CD4-positive, alpha-beta T cell treated with Interleukin-6 for 4 hours (primary cell): ENCODE data around the gene HELZ.
"Not testable (repeated sequence)": the region's sequence is repeated elsewhere in the genome, so short reads cannot be mapped to it uniquely, and the experiment has no call there.

Source experiments
- DNase-seq: peaks from one replicate; pipeline ENCODE4 v3.0.0-alpha.2; 2020; ENCODE audit warnings: mixed read lengths

The HELZ gene

DNA sequence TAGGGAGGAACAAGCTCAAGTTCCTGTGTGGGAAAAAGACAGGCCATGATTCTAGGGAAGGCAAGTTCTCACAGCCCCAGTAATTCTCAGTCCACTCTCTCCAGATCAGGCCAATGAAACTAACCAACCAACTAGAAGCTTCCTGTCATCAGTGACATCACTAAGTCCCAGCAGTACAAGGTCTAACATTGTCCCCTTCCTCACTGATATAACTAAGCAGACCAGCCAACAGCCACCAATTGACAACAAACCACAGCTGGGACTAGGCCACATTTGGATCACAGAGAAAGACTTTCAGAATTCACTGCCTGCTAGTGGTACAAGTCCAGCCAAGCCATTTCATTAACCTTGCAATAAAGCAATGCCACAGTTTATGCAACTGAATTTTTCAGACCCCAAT lies 106.6 kb downstream of the HELZ start:
- DNase-seq: no peak

DNA sequence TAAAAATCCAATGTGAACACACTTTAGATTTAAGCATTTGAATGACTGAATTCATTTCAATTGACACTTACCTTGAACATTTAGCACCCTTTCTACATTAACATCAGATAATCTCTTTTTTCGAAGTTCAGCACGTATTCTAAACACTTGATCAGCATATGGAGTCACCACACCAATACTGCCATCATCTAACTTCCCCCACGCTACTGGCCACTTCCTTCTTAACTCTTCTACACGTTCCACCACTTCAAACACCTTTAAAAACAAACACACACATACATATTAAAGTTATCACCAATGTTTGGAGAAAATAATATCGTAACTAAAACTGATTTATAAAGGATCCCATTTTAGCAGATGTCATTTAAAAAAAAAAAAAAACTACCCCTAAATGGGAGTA lies 107.1 kb downstream of the HELZ start:
- DNase-seq: no peak

DNA sequence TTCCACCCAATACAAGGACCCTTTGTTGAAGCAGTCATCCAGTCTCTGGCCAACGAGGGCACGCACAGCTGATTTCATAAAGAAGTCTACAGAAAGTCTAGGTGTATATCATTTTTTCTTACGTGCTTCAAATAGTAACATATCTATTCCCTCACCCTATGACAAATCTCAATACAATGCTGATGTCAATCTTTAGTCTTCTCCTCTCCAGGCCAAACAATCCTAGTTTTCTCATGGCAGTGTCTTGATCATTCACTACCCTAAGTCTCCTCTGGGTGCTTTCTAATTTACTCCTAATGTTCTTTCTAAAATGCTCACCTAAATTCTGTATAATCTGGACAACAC lies 108.0 kb downstream of the HELZ start:
- DNase-seq: no peak

DNA sequence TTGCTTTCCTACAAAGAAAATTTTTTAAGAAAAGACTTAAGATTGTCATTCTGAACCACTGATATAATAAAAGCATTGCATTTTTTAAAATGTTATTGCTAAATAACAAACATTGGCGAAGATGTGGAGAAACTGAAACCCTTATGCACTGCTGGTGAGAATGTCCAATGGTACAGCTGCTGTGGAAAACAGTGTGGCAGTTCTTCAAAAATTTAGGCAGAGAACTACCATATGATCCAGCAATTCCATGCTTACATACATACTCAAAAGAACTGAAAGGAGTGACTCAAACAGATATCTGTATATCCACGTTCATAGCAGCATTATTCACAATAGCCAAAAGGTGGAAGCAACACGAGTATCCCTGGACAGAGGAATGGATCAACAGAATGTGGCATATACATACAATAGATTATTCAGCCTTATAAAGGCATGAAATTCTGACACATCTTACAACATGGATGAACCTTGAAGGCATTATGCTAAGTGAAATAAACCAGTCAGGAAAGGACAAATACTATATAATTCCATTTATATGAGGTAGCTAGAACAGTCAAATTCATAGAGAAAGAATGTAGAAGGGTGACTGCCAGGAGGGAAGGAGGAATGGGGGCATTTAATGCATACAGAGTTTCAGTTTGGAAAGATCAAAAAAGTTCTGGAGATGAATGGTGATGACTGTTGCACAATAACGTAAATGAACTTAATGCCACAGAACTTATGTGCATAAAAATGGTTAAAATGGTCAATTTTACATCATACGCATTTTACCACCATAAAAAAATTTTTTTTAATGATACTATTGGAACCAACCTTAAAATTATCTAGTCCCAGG lies 108.6 kb downstream of the HELZ start:
- DNase-seq: no peak

DNA sequence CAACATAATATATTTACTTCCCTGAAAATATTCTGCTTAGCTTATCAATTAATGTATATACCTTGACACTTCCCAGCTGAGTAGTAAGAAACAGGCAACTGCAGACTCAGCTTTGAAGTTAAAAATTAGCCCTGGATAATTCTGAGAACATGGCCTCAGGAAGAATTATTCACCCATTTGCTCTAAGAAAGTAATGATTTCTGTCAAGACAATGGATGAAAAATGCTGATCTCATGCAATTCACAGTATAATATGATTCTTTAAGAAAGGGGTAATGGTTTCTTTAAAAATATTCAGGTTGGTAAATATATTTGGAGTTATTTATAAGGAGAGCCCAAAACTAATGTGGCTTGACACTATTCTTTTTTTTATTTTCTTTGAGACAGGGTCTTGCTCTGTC lies 111.8 kb downstream of the HELZ start:
- no peak for DNase-seq

DNA sequence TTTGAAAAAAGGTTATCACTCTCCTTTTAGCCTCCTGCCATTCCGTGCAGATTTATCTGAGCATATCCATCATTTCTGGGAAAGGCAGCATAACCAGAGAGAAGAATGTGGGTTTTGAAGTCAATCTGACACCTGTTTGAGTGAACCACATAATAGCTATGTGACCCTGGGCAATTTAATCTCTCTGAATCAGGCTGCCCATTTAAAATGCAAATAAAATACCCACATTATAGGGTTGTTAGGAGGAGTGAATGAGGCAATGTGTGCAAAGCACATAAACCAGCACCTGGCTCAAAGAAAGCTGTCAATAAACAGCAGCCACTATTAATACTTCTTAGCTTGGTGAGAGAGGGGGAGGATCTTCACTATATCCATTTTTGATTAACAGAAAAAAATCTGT lies 112.6 kb downstream of the HELZ start:
- no peak for DNase-seq

DNA sequence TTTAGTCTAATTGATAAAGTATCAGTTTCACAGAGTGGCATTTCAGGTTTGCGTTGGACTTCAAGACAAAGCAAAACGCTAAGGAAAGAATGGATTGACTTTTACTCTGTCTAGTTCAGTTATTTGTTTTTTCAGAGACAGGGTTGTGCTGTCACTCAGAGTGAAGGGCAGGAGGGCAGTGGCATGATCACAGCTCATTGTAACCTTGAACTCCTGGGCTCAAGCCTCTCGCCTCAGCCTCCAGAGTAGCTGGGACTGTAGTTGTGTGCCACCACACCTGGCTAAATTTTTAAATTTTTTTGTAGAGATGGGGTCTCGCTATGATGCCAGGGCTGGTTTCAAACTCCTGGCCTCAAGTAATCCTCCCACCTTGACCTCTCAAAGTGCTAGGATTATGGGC lies 114.2 kb downstream of the HELZ start:
- no peak for DNase-seq

DNA sequence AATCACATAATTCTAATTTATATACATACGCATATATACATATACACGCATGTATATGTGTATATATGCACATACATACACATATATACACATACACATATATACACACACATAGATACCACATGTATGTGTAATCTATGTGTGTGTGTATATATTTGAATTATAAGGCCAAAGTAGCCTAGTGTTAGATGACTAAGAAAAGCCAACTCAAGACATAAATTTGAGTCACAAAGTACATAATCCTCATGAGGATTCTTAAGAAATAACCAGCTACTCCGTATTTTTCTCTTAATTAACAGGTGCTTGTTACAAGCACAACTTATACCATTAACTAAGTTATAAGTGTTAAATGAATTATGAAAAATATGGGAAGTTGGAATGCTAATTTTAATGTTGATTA lies 115.7 kb downstream of the HELZ start:
- no peak for DNase-seq

DNA sequence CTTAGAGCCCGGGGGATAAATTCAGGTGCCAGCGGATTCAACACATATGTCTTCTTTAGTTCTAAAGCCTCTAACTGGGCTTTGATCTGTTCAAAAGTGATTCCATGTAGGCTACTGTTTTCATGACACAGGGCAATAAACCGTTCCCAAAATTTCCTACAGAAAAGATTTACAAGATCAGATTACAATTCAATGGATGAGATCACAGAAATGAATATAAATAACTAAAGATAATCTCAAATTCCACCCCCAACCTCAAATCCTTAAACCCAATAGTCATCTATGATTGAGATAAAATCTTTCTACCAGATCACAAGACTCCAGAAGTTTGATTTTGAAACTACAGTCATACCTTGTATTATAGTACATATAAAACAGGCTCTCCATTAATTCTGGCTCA lies 116.3 kb downstream of the HELZ start:
- DNase-seq: no peak

DNA sequence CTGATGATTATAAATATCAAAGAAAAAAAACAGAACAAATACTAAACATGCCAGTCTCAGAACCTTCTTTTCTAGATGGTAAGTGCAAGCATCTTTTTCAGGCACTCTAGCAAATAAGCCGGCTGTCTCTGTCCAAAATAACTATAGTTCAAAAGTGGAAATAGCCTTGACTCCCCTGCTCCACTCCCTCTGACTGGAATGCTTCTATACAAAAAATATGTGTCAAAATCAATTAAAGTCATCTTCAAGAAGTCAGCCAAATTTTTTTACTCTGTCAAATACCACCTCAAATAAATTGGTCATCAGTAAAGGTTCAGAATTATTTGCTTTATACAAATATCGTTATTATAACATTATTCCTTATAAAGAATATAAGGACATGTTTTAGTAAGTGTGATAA lies 117.1 kb downstream of the HELZ start:
- DNase-seq: no peak

DNA sequence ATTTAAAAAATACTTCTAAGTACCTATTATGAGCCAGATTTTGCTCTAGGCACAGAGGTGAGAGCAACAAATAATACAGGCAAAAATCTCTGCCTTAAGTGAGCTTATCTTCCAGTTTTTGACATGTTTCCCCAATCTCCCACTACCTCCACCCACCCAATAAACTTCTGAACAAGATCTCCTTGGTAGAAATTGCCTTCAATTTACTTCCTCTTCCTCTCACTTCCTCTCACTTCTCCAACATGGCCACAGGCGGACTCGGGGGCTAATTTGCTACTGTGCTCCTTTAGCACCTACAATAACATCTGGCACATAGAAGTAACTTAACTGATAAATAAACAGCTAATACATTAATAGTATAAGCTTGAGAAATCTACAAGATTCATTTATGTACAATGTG lies 118.0 kb downstream of the HELZ start:
- no peak for DNase-seq

DNA sequence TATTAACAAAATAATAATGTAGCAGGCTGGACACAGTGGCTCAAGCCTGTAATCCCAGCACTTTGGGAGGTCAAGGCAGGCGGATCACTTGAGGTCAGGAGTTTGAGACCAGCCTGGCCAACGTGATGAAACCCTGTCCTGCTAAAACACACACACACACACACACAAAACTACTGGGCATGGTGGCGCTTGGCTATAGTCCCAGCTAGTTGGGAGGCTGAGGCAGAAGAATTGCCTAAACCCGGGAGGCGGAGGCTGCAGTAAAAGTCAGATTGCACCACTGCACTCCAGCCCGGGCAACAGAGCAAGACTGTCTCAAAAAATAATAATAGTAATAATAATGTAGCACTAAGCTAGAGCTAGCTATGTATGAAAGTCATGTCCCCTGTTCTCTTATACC lies 118.5 kb downstream of the HELZ start:
- not testable (repeated sequence) for DNase-seq

DNA sequence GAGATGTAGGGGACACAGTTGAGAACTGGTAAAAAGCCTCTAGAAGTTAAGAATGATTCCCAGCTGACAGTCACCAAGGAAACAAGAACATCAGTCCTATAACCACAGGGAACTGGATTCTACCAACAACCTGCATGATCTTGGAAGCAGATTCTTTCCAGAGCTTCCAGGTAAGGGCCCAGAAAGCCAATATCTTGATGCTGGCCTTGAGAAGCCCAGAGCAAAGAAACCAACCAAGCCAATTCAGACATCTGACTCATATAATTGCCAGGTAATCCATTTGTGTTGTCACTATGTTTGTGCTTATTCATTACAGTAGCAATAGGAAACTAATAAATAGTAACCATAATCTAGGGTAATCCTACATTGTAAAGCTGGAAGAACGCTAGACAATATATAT lies 119.1 kb downstream of the HELZ start:
- no peak for DNase-seq

DNA sequence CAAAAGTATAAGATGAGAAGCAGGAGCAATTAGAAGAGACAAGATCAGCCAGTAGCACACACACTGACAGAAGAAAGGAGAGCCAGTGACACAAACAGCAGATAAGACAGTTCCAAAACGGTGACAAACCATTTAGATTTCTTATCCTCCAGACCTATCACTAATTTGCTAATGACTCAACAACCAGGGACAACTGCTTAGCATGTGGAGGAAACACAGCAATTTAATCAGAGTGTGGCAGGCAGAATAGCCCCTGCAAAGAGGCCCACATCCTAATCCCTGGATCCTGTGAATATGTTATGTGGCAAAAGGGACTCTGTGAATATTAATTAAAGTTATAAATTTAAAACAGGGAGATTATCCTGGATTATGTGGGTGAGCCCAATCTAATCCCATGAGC lies 119.6 kb downstream of the HELZ start:
- no peak for DNase-seq

DNA sequence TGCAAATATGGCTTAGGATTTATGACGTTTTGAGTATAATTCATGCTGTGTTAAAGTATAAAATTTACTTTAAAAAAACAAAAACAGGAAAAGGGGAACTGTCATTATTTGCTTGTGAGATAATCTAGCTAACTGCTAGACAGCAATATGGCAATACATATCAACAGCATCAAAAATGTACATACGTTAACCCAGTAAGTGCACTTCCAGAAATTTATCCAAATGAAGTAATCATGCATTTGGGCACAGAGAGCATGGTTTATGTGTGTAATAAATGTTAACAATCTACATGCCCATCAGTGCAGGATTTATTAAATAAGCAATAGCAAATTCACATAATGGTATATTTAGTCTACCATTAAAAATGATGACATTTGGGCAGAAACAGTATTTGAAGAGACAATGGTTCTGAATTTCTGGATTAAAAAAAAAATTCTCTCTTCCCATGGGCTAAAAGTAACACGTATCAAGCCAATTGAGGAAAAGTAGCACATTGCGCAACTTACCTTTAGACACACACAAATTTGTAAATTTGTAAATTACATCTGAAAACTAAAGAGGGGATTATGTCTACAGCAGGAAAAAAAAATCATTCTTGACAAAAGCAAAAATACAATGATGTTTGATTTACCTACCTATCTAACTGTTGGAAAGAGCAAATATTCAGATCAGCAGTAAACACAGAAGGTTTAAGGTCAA lies 120.4 kb downstream of the HELZ start:
- DNase-seq: no peak

DNA sequence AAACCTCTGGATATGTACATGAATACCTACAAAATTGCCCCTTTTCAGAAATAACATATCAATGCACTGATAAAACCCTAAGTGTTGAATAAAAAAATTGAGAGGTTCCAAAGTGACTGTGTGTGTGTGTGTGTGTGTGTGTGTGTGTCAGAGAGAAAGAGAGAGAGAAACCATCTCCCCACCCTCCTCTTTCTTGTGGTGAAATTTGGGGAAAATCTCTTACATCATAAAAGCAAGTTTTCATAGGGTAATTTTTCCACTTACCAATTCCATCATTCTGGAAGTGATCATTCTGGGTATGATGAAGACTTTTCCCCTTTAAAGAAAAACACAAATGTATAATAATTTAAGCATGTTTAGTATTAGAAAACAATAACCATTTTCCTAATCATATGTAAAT lies 121.3 kb downstream of the HELZ start:
- no peak for DNase-seq

DNA sequence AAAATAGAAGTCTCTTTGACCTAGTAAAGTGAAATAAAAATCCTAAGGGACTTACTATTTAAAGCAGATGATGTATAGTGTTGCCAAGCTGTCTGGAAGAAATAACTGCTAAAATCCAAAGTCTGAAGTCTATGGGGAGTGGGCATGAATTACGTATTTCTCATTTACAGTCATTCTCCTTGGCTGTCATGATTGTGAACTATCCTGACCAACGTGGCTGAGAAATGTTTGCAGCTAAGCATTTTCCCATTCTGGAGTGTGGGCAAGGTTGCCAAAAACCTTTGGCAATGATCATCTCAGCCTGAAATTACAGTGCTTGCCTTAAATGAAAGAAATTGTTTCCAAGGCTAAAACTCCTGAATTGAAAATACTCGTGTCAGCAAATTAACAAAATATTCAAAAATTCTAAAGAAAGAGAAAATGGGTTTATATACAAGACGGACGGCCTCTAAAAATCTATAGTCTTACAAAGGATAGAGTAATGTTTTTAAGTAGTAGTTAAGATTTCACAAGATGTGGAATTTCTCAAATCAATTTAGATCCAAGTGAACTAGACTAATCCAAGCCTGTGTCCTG lies 123.6 kb downstream of the HELZ start:
- DNase-seq: no peak

DNA sequence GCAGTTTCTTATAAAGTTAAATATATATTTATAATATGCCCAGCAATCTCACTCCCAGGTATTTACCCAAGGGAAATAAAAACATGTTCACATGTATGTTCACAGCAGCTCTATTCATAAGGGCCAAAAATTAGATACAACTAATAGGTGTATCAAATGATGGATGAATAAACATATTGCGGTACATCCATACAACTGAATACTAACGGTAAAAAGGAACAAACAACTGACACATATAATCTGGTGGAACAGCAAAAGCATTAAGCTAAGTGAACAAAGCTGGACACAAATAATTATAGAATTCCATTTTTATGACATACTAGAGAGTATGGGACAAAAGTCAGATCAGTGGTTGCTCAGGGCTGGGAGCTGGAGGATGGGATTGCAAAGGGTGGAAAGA lies 125.9 kb downstream of the HELZ start:
- no peak for DNase-seq

DNA sequence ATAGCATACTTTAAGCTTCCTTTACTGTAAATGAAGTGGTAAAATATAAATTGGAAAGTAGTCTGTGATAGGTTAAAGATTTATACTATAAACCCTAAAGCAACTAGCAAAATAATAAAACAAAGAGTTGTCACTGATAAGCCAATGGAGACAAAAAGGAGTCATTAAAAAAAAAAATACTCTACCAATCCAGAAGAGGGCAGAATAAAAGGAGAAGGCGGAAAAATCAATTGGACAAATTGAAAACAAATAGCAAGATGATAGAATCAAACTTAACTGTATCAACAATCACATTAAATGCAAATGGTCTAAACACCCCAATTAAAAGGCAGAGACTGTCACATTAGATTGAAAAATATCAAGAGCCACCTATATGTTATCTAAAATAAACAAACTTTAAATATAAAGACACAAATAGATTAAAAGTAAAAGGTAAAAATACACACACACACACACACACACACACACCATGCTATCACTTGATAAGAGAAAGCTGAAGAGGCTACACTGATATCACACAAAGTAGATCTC lies 128.9 kb downstream of the HELZ start:
- no peak for DNase-seq

DNA sequence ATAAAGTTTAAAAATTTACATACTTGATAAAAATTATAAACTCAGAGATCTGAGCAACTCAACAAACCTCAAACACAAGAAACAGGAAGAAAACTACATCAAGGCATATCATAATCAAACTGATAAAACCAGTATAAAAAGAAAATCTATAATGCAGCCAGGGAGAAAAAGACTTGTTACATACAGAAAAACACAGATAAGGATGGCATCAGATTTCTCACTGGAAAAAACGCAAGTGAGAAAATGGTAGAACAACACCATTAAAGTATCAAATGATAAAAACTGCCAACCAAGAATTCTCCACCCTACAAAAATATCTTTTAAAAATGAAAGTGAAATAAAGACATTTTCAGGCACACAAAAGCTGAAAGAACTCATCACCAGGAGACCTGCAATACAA lies 129.6 kb downstream of the HELZ start:
- no peak for DNase-seq

DNA sequence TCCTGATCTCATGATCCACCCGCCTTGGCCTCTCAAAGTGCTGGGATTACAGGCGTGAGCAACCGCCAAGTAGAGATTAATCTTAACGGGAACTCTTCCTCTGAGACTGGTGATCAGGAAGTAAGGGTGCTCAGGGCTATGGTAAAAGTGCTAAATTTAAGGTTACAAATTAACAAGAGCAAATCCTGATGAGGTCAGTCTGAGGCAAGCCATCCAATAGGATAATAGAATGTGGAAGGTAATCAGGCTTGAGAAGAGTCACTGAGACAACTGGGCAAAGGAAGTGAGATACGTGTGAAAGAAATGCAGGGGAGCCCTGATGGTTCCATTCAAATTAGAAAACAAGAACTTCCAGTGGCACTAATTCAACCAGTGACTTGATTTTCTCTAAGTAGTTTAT lies 131.5 kb downstream of the HELZ start:
- DNase-seq: no peak

DNA sequence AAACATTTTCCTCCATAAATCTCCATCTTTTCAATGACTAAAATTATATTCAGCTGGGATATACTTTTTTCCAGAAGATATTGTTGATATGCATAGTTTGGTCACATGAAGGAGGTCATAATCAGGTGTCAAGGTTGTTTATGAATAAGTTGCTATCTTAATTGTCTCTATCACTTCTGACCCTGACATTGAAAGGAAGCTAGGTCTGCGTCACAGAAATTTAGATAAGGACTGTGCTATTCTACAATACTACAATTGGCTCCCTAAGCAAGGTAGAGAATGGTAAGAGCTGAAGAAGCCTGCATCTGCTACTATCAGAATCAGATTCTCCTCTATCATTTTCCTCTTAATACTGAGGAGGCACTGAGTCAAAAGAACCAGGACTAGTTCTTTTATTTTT lies 133.2 kb downstream of the HELZ start:
- no peak for DNase-seq

DNA sequence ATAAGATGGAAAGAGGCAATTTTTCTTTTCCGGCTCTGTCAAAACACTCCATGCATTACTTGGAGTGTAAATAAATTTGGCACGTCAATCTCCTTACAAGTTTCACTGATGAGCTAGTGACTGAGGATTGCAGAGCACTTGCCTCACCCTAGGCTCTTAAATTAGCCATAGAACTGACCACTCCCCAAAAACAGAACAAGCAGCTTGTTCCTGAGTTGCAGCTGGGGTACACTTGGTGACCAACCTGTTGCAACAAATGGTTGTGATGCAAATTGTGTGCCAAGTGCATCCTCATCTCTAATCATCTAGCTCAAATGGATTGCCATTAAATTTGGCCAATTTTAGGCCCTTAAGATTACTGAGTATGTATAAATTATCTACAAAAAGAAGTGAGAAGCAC lies 133.7 kb downstream of the HELZ start:
- no peak for DNase-seq

DNA sequence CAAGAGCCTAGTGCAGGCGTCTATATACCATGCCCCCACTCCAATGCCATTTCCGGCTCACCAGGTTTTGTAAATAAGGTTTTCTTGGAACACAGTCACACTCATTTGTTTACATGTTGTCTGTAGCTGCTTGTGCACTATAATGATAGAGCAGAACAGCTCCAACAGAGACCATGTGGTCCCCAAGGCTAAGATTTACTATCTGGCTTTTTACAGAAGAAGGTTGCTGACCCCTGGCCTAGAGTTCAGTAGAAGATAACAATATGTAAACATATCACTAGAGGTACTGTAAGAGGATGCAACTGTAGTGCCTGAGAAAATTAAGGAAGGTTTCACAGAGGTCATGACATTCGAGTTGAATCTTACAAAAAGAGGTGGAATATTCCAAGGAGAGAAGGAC lies 134.4 kb downstream of the HELZ start:
- DNase-seq: no peak
